Activated CD8-positive, alpha-beta memory T cell treated with anti-CD3 and anti-CD28 coated beads, Interleukin-2, amount 50 U/mL, for 4 hours (primary cell): ENCODE results near the gene NTM.

ENCODE experiments used
- DNase-seq: peaks from one replicate; pipeline ENCODE4 v3.0.0-alpha.2; 2020

The NTM gene

GRCh38 chr11:131883332-131883731, 512.9 kb downstream of the NTM start:
- no peak for DNase-seq

- no peak for DNase-seq
These were observed 514.2 kb downstream of the NTM start for GRCh38 chr11:131884461-131885073.

GRCh38 chr11:131885431-131885830, 515.0 kb downstream of the NTM start:
- DNase-seq = no peak

- no peak for DNase-seq
These were observed 515.8 kb downstream of the NTM start for GRCh38 chr11:131886201-131886600.

- DNase-seq = no peak
These were observed 517.9 kb downstream of the NTM start for GRCh38 chr11:131888230-131888855.

- no peak for DNase-seq
These were observed 518.7 kb downstream of the NTM start for GRCh38 chr11:131889146-131889577.

GRCh38 chr11:131889760-131890581, 519.6 kb downstream of the NTM start:
- no peak for DNase-seq

GRCh38 chr11:131893103-131893890, 522.9 kb downstream of the NTM start:
- no peak for DNase-seq

- no peak for DNase-seq
These were observed 523.6 kb downstream of the NTM start for GRCh38 chr11:131893988-131894387.

- DNase-seq = no peak
These were observed 524.5 kb downstream of the NTM start for GRCh38 chr11:131894615-131895544.

GRCh38 chr11:131895865-131896264, 525.5 kb downstream of the NTM start:
- no peak for DNase-seq

GRCh38 chr11:131896978-131897615, 526.7 kb downstream of the NTM start:
- no peak for DNase-seq

- no peak for DNase-seq
These were observed 527.5 kb downstream of the NTM start for GRCh38 chr11:131897956-131898355.

GRCh38 chr11:131898949-131899348, 528.5 kb downstream of the NTM start:
- no peak for DNase-seq

GRCh38 chr11:131899950-131900580, 529.6 kb downstream of the NTM start:
- no peak for DNase-seq

- no peak for DNase-seq
These were observed 532.0 kb downstream of the NTM start for GRCh38 chr11:131902421-131902820.

- no peak for DNase-seq
These were observed 532.7 kb downstream of the NTM start for GRCh38 chr11:131903074-131903473.

- DNase-seq = no peak
These were observed 534.3 kb downstream of the NTM start for GRCh38 chr11:131904756-131905155.

GRCh38 chr11:131906963-131907362, 536.5 kb downstream of the NTM start:
- DNase-seq = no peak

GRCh38 chr11:131907371-131907770, 537.0 kb downstream of the NTM start:
- no peak for DNase-seq

- no peak for DNase-seq
These were observed 537.9 kb downstream of the NTM start for GRCh38 chr11:131908316-131908715.
